Measurements from ENCODE around the gene BRD9. TPM values are rescaled to one million over a fixed set of nuclear protein-coding genes. Genes with fewer than 3 reads are reported as not detected.

The BRD9 gene
- total and polyA plus RNA-seq, 2 of the 4 experiments (the other 2 are of a cell fraction), result 22.0 to 43.4 TPM

GRCh38 chr5:935510-936084, 43.0 kb upstream of the BRD9 start:
- Histone ChIP-seq H3K9ac (ENCODE audit: low read depth, low read length) (no peak overlapping the region), H3K4me3 (ENCODE audit: insufficient read depth, low read depth, low read length) (no peak overlapping the region), H2BK20ac (ENCODE audit: low read depth, low read length) (no peak overlapping the region), H2AK5ac (ENCODE audit: low read depth, low read length) (peak overlapping the region; percentile 39; the same call in 1 of the 2 replicates), H3K9me1 (ENCODE audit: insufficient read depth, low read length) (no peaks in the 10 kb centered on the region; the same call in 1 of the 2 replicates), H3K4ac (ENCODE audit: low read depth, low read length) (no peak overlapping the region), H4K91ac (ENCODE audit: insufficient read depth, low read depth, low read length) (no peak overlapping the region), H3K14ac (replicated peaks; ENCODE audit: low read depth, low read length) (no peak overlapping the region), H3K56ac (ENCODE audit: extremely low read depth, insufficient read depth, low read length) (no peak overlapping the region), H3K18ac (ENCODE audit: low read depth, low read length) (no peak overlapping the region; the same call in 1 of the 2 replicates), H4K20me1 (ENCODE audit: insufficient read depth, low read length) (no peaks in the 10 kb centered on the region), H3K9me3 (ENCODE audit: control insufficient read depth, insufficient read depth, low read length) (no peaks in the 10 kb centered on the region), H2BK15ac (ENCODE audit: low read depth, low read length) (0 out of 3 replicates have a peak overlapping the region, but pooled peaks have one; percentile 22), H3K36me3 (ENCODE audit: control insufficient read depth, insufficient read depth, low read length) (no peaks in the 10 kb centered on the region), H4K5ac (ENCODE audit: low read depth, low read length) (no peak overlapping the region), H3K27me3 (ENCODE audit: control insufficient read depth, insufficient read depth, low read length) (peaks cover 51% of the 10 kb centered on the region), H4K8ac (ENCODE audit: low read depth in 2 of 2, low read length in 2 of 2) (no peak overlapping the region), H3K4me2 (ENCODE audit: low read depth, low read length) (no peak overlapping the region), H2BK120ac (ENCODE audit: low read depth, low read length) (no peak overlapping the region), H2AFZ (replicated peaks; ENCODE audit: low read length, poor library complexity) (peak overlapping the region; percentile 58), H3K79me1 (ENCODE audit: low read depth in 1 of 2, low read length in 2 of 2) (no peaks in the 10 kb centered on the region), H3K27ac (ENCODE audit: insufficient read depth, low read length) (no peak overlapping the region), H2AK9ac (replicated peaks; ENCODE audit: low read depth, low read length, poor library complexity) (peak overlapping the region; percentile 55), H3K23ac (ENCODE audit: low read depth, low read length) (no peak overlapping the region), H2BK5ac (ENCODE audit: low read depth, low read length, poor library complexity, severe bottlenecking) (no peak overlapping the region), H3K4me1 (ENCODE audit: control insufficient read depth, insufficient read depth, low read length) (peaks cover 7% of the 10 kb centered on the region; the same call in 1 of the 2 replicates)
- dilution Hi-C loops (cut with HindIII; ENCODE audit: low sequenced_read_pairs, unreplicated experiment), result no loop called here
- no TSS peak for BruUV-seq (replicated peaks)
- DNase-seq (no peak), ATAC-seq (ENCODE audit: low read depth) (no peak)
- in situ Hi-C loops (cut with MboI; ENCODE audit: low sequenced_read_pairs), result loop anchor here (10.0 kb wide), 3 partner anchors 199 to 709 kb away; no protein-coding TSS in a partner anchor
- intact Hi-C loops (cut with micrococcal nuclease), result no loop called here
- ChIA-PET POLR2A (ENCODE audit: unreplicated experiment) (no interaction called here), CTCF (interaction anchor here (0.6 to 3.3 kb wide), 5 partner anchors 12 to 326 kb away, joined by 3 to 11 read pairs (median 6); no protein-coding TSS in a partner anchor)
- TF ChIP-seq RFX5 (IDR thresholded peaks at IDR 0.05; ENCODE audit: low read depth, low read length) (no peak), SMC3 (IDR thresholded peaks at IDR 0.05; ENCODE audit: low read depth, low read length) (no peak), BHLHE40 (IDR thresholded peaks at IDR 0.05; ENCODE audit: low read depth, low read length) (no peak), USF2 (IDR thresholded peaks at IDR 0.05; ENCODE audit: low read depth, low read length) (no peak), RAD21 (IDR thresholded peaks at IDR 0.05; ENCODE audit: low read length) (no peak), CTCF (conservative IDR thresholded peaks at IDR 0.05; ENCODE audit: low read depth, low read length) (no peak)
- 80% methylated on average over 1 of the region's 5 CpGs; no CpG with 5 or more reads in 1 of the 2 experiments for WGBS, 2 experiments (ENCODE audit: extremely low coverage in 2 of 2, insufficient read length in 1 of 2)

All from IMR-90 (cell line).